NCI-H1048 (cell line): ENCODE measurements around the gene TBC1D2.
"Not testable (repeated sequence)": the region's sequence is repeated elsewhere in the genome, so short reads cannot be mapped to it uniquely, and the experiment has no call there.

Experiments
- DNase-seq: peaks from one replicate; lab custom pipeline; 2025; lab: John Stamatoyannopoulos, UW

Gene TBC1D2

DNA sequence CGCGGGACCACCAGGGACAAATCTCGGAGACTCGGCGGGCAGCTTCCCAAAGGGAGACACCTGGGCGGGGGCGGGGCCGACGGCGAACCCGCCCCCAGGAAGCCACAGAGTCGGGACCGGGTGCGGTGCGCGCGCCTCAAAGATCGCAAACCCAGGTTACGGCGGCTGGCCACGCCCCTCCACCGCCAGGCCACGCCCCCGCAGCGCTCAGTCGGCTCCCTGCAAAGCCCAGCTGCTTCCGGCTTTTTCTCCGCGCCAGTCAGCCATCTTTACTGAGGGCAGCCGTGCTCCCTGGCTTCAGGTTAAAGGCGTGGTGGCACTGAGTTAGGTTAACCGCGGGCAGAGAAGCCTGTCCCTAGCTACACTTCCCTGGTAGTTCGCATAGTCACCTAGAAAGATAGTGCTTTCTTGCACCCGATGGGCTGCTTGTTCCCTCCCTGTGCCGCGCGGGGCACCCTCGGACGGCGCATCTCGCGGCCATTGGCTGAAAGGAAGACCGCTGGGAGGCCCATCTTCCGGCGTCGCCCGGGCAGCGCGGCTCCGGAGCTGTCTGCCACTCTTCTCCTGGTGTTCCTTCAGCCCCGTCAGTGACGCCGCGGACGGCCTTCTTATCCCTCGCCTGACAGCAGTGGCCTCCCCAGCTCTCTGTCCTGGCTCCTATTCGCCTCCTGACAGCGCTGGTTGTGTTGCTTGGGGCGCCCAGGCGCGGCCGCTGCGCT lies at the start of gene TBC1D2:
Gene TBC1D2, minus strand, starts transcription at position 72 of the 719 bp plus-strand sequence. CDS start 108 bp downstream, outside the sequence.
- peak; percentile 82 for DNase-seq

GRCh38 chr9:98304381-98304780 lies 48.9 kb upstream of the TBC1D2 start:
- DNase-seq = no peak

DNA sequence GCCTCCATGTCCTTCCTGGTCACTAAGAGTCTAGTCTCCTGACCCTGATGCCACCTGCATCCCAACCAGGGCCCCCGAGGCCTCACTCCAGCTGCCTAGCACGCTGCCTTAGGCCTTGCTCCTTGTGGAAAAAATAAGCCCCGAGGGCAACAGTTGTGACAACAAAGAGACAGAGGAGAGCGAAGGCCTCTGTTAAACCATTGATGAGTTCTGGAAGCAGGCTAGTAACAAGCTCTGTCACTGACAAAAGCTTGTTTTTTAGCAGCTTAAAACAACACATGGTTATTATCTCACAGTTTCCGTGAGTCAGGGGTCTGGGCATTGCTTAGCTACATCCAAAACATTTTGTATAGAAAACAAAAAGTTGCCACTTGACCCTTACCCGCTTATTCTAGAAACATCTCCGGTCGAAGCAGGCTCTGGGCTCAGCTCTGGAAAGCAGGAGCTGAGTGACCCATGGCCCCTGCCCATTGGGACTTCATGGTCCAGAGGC lies 48.2 kb upstream of the TBC1D2 start:
- DNase-seq = no peak

DNA sequence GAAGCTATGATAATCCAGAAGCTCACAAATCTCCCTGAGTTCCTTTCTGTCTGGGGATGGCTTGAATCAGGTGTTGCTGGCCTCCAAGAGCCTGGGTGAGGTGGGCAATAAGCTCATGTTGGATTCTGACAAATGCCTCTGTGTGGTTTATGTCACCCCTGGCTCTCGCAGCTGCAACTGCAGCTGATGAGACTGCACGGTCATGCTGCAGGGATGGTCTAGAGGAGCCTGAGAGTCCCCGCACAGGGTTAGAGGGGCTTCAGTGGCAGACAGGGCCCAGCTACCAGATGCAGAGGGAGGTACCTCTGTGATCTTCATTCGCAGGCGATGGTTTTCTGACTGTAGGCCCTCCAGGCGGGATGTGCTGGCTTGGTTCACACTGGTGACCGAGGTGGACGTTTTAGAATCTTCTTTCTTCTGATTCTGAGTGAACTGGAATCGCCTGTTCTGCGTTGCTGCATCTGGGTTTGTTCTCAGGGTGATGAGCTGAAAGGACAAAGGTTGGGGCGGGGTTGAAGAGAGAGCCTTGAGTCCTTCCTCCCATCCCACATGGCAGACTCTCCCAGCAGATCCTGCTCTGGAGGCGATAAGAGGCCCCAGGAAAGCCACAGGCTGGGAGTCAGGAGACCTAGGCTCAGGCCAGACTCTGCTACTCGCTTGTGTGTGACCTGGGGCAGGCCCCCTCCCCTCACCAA lies 47.6 kb upstream of the TBC1D2 start:
- no peak for DNase-seq

DNA sequence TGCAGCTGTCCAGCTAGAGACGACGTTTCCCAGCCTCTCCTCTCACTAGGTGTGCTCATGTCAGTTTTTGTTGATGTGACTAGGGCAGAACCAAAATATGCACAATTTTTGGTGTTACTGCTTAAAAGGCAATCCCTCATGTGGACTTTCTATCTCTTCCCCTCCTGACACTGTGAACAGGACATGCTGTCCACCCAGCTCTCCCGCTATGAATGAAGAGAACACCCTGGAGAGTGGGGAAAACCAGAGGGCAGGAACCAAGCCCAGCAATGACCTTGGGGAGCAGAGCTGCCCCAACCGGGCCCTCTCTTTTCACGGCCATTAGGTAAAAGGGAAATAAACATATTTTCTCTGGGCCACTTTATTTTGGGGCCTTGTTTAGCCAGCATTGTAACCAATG lies 46.7 kb upstream of the TBC1D2 start:
- no peak for DNase-seq

GRCh38 chr9:98300611-98301010 lies 45.2 kb upstream of the TBC1D2 start:
- no peak for DNase-seq

GRCh38 chr9:98298476-98298875 lies 43.0 kb upstream of the TBC1D2 start:
- no peak for DNase-seq

- no peak for DNase-seq
These were observed 40.4 kb upstream of the TBC1D2 start for GRCh38 chr9:98295824-98296223.

DNA sequence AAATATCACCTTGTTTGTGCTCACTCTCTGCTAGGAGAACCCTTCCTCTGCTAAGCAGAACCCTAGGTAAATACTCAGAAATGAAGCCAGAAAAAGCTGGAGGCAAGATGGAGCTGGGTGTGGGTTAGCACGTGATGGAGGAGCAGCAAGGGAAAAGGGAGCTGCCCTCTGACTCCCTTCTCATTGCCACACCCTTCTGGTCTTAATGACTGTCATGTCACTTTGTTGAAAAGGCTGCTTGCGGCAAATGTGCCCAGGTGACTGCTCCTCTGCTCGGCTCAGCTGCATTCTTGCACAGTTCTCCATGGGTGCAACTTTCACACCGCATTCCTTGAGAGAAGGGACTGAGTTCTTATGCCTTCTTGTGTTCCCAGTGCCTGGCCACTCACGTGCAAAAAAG lies 36.4 kb upstream of the TBC1D2 start:
- DNase-seq = no peak

GRCh38 chr9:98290411-98290810 lies 35.0 kb upstream of the TBC1D2 start:
- DNase-seq = no peak

DNA sequence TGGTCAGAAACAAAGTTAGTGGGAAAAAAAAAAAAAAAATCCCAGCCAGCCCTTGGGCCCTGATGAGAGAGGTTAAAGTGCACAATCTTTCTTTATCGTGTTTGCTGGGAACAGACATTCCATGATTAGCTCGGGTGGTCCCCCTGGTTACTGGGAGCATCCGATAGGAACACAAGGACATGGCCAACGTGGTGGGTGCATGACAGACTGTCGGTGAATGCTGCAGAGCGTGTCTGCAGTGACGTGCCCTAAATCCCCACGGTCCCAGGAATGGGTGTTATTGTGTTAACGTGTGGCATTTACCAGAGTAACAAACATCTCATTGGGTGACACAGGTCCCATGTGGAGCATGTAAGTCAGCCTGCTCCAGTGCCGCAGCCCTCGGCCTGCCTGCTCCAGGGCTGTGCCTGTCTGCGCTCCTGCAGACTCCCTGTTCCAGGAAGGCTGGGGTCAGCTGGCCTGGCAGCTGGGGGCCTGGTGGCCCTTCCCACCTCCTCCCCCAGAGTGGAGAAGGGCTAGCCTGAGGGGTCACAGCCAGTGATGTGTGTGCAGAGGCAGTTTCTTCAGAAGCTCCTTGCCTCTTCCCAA lies 34.3 kb upstream of the TBC1D2 start:
- no peak for DNase-seq

GRCh38 chr9:98288881-98289280 lies 33.4 kb upstream of the TBC1D2 start:
- no peak for DNase-seq

GRCh38 chr9:98287384-98287783 lies 31.9 kb upstream of the TBC1D2 start:
- DNase-seq = no peak

- DNase-seq = no peak
These were observed 30.0 kb upstream of the TBC1D2 start for GRCh38 chr9:98285446-98285845.

DNA sequence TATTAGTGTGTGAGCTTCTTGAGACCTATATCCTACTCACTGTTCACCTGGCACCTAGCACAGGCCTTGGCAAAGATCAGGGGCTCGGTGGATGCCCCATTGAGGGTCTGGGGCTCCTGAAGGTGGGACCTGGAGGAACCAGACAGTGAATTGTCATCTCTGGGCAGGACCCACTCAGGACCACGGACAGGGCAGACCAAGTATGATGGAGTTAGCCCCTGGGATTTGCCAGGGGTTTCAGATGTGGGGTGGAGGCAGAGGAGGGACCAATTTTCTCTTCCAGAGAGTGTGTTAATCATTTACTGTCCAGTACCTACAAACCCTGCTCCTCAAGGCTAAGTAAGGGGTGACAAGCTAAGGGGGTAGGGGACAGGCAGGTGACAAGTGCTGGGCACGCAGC lies 29.3 kb upstream of the TBC1D2 start:
- DNase-seq = no peak

- DNase-seq = not testable (repeated sequence)
These were observed 27.7 kb upstream of the TBC1D2 start for GRCh38 chr9:98283143-98283542.

GRCh38 chr9:98281281-98281680 lies 25.8 kb upstream of the TBC1D2 start:
- DNase-seq = no peak

- DNase-seq = no peak
These were observed 25.1 kb upstream of the TBC1D2 start for GRCh38 chr9:98280574-98280973.

DNA sequence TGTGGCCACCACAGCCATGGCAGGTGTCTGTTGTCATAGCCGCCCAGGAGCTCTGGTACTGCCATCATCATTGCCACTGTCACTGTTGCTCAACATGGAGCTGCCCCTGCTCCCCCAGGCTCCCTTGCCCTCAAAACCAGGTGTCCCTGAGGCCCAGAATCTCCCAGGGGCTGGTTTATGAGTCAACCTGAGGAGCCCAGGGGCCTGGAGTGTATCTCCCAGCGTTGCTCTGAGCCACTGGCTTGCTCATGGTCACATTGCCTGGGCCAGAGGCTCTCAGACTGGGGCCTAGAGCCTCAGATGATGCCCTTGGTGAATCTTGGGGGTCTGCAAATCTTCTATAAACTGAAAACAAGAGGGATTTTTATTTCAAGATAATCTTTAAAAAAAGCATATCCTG lies 24.7 kb upstream of the TBC1D2 start:
- DNase-seq = no peak

GRCh38 chr9:98276907-98277469 lies 21.5 kb upstream of the TBC1D2 start:
- DNase-seq = no peak

- no peak for DNase-seq
These were observed 19.7 kb upstream of the TBC1D2 start for GRCh38 chr9:98275159-98275558.

- DNase-seq = no peak
These were observed 16.6 kb upstream of the TBC1D2 start for GRCh38 chr9:98272083-98272482.

- no peak for DNase-seq
These were observed 16.0 kb upstream of the TBC1D2 start for GRCh38 chr9:98271479-98271878.
